PC-9 (cell line): ENCODE results near the gene MLX. TPM values are rescaled to one million over a fixed set of nuclear protein-coding genes. Genes with fewer than 3 reads are reported as not detected.

Experiments
- BruUV-seq: library from RNA; stranded (reverse); fragments of 400-500 nt; replicated peaks from 2 replicates; lab custom pipeline; 2021; lab: Mats Ljungman, UMichigan
- CTCF ChIA-PET: fragments of 300-600 bp; sonication (Branson Sonifier 250); formaldehyde crosslinking; loops from one replicate; lab custom pipeline; 2022; ENCODE audit warnings: antibody characterized with exemption; lab: Charles Lee
- POLR2A ChIA-PET: fragments of 300-600 bp; sonication (Branson Sonifier 250); formaldehyde crosslinking; loops from one replicate; lab custom pipeline; 2022; ENCODE audit warnings: antibody characterized with exemption; ENCODE audit not compliant: unreplicated experiment; lab: Charles Lee
- DNase-seq, 2 experiments: peaks; one replicate each; pipeline versions ENCODE4 v3.0.0 to v3.0.0-alpha.2; 2015 to 2022; ENCODE audit warnings: mixed read lengths in 1 of 2
- H2AFZ ChIP-seq: fragments of 200-600 bp; sonication (generic); 2 replicates; pipeline ENCODE4 v1.8.1; 2017; ENCODE audit warnings: antibody characterized with exemption
- H3F3A ChIP-seq: fragments of 200-600 bp; sonication (generic); 2 replicates; pipeline ENCODE4 v1.8.1; 2017; ENCODE audit warnings: antibody characterized with exemption, mild to moderate bottlenecking, low read depth; ENCODE audit not compliant: insufficient read depth
- H3K27ac ChIP-seq: fragments of 200-600 bp; sonication (generic); 2 replicates; pipeline ENCODE4 v1.6.1; 2016; ENCODE audit warnings: mixed run types
- H3K27me3 ChIP-seq: fragments of 200-600 bp; sonication (generic); 2 replicates; pipeline ENCODE4 v1.6.1; 2016; ENCODE audit warnings: low read depth, mixed run types; ENCODE audit not compliant: insufficient read depth
- H3K36me3 ChIP-seq: fragments of 200-600 bp; sonication (generic); 2 replicates; pipeline ENCODE4 v1.6.1; 2016; ENCODE audit warnings: low read depth, mixed run types
- H3K4me1 ChIP-seq: fragments of 200-600 bp; sonication (generic); replicated peaks from 2 replicates; pipeline ENCODE4 v1.6.1; 2016; ENCODE audit warnings: mixed run types; ENCODE audit not compliant: insufficient read depth
- H3K4me2 ChIP-seq: fragments of 200-600 bp; sonication (generic); 2 replicates; pipeline ENCODE4 v1.6.1; 2017; ENCODE audit warnings: mixed run types
- H3K4me3 ChIP-seq: fragments of 200-600 bp; sonication (generic); 2 replicates; pipeline ENCODE4 v1.6.1; 2016; ENCODE audit warnings: mixed run types
- H3K79me2 ChIP-seq: fragments of 200-600 bp; sonication (generic); 2 replicates; pipeline ENCODE4 v1.6.1; 2017; ENCODE audit warnings: low read depth, mixed run types
- H3K9me2 ChIP-seq: fragments of 200-600 bp; sonication (generic); 2 replicates; pipeline ENCODE4 v1.8.1; 2017; ENCODE audit warnings: mild to moderate bottlenecking; ENCODE audit not compliant: insufficient read depth
- H3K9me3 ChIP-seq: fragments of 200-600 bp; sonication (generic); 2 replicates; pipeline ENCODE4 v1.8.1; 2016; ENCODE audit warnings: low read depth; ENCODE audit not compliant: insufficient read depth
- H4K20me1 ChIP-seq: fragments of 200-600 bp; sonication (generic); 2 replicates; pipeline ENCODE4 v1.8.1; 2017; ENCODE audit not compliant: insufficient read depth
- EZH2 ChIP-seq: fragments of 200-600 bp; sonication (generic); IDR thresholded peaks from 2 replicates; pipeline ENCODE4 v1.8.0; 2017; ENCODE audit warnings: antibody characterized with exemption, low read depth
- intact Hi-C: fragments of 100-400 bp; cut with micrococcal nuclease; formaldehyde crosslinking; loops from one replicate; pipeline ENCODE4 v1.10.0; 2022; ENCODE audit not compliant: unreplicated experiment
- total RNA-seq: library from RNA; stranded (reverse); gene quantifications from 2 replicates; pipeline ENCODE4 v1.2.3, GENCODE V29; 2021
- TF ChIP-seq, protein P1 (sequence below): fragments of 200-600 bp; sonication (generic); conservative IDR thresholded peaks from 2 replicates; pipeline ENCODE4 v1.6.1; 2017; ENCODE audit warnings: mixed run types, antibody characterized with exemption, mild to moderate bottlenecking, moderate library complexity

MLX gene
- total RNA-seq, 1 experiment from 2014 or later = 26.0 TPM

DNA sequence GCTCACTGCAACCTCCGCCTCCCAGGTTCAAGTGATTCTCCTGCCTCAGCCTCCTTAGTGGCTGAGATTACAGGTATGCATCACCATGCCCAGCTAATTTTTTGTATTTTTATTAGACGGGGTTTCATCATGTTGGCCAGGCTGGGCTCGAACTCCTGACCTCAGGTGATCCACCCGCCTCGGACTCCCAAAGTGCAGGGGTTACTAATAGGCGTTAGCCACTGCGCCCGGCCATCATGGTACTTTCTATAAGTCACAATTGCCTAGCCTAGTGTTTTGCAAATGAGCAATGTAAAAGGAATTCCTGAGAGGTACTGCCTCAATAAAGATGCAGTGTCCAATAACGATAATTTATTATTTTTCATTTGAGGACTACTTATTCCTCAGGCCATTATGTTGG, 24.5 kb downstream of the MLX start:
- Histone ChIP-seq H3F3A (peaks cover 4% of the 10 kb centered on the region; the same call in 1 of the 2 replicates), H3K4me3 (no peak overlapping the region), H3K27ac (no peak overlapping the region), H2AFZ (no peak overlapping the region), H3K27me3 (no peaks in the 10 kb centered on the region), H3K4me1 (no peaks in the 10 kb centered on the region), H3K9me2 (no peaks in the 10 kb centered on the region), H3K9me3 (no peaks in the 10 kb centered on the region), H4K20me1 (no peaks in the 10 kb centered on the region), H3K79me2 (no peaks in the 10 kb centered on the region), H3K4me2 (no peak overlapping the region), H3K36me3 (peaks cover 10% of the 10 kb centered on the region; the same call in 1 of the 2 replicates)
- ChIA-PET POLR2A (no interaction called here), CTCF (interaction anchor here (0.5 kb wide), 1 partner anchor 177 kb away, joined by 3 read pairs; no protein-coding TSS in a partner anchor)
- no peak for DNase-seq
- BruUV-seq = no TSS peak
- TF ChIP-seq EZH2 = no peak
- TF ChIP-seq, protein P1, sequence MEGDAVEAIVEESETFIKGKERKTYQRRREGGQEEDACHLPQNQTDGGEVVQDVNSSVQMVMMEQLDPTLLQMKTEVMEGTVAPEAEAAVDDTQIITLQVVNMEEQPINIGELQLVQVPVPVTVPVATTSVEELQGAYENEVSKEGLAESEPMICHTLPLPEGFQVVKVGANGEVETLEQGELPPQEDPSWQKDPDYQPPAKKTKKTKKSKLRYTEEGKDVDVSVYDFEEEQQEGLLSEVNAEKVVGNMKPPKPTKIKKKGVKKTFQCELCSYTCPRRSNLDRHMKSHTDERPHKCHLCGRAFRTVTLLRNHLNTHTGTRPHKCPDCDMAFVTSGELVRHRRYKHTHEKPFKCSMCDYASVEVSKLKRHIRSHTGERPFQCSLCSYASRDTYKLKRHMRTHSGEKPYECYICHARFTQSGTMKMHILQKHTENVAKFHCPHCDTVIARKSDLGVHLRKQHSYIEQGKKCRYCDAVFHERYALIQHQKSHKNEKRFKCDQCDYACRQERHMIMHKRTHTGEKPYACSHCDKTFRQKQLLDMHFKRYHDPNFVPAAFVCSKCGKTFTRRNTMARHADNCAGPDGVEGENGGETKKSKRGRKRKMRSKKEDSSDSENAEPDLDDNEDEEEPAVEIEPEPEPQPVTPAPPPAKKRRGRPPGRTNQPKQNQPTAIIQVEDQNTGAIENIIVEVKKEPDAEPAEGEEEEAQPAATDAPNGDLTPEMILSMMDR = no peak
- intact Hi-C loops = no loop called here

GRCh38 chr17:42596386-42596785, 29.5 kb downstream of the MLX start:
- peaks cover 3% of the 10 kb centered on the region for H3F3A ChIP-seq
- no peaks in the 10 kb centered on the region for H3K27me3 ChIP-seq
- H3K27ac ChIP-seq = no peak overlapping the region
- H3K36me3 ChIP-seq = peaks cover 5% of the 10 kb centered on the region; the same call in 1 of the 2 replicates
- no peaks in the 10 kb centered on the region for H3K9me2 ChIP-seq
- H4K20me1 ChIP-seq = no peaks in the 10 kb centered on the region; the same call in 1 of the 2 replicates
- H3K4me3 ChIP-seq = no peak overlapping the region
- no peak for TF ChIP-seq EZH2
- TF ChIP-seq, protein P1 = no peak
- POLR2A ChIA-PET = no interaction called here
- CTCF ChIA-PET = no interaction called here
- H3K4me1 ChIP-seq = no peaks in the 10 kb centered on the region
- intact Hi-C loops = no loop called here
- H2AFZ ChIP-seq = no peak overlapping the region
- no peaks in the 10 kb centered on the region for H3K9me3 ChIP-seq
- BruUV-seq = no TSS peak
- H3K4me2 ChIP-seq = no peak overlapping the region
- H3K79me2 ChIP-seq = 0 out of 2 replicates have a peak, but pooled peaks cover 9% of the 10 kb centered on the region
- no peak for DNase-seq

DNA sequence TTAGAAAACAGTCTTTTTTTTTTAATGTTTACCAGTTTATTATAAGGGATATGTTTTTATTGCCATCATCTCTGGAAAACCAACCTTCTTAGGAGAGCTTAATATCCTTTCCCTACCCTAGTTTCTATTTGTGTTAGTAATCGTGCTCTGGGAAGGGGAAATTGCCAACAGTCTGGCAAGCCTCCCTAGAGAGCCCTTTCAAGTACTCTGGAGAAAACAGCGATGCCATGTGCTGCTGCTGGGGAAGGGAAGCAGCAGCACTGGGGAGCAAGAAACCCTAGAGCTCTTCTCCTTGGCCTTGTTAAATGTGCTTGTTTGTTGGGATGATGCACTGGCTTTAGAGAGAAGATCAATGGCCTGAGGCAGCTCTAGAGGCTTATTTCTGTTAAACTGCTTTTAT, 32.0 kb downstream of the MLX start:
- Histone ChIP-seq H3F3A (peaks cover 3% of the 10 kb centered on the region; the same call in 1 of the 2 replicates), H3K36me3 (peaks cover 5% of the 10 kb centered on the region; the same call in 1 of the 2 replicates), H4K20me1 (peaks cover 14% of the 10 kb centered on the region), H2AFZ (no peak overlapping the region), H3K9me2 (no peaks in the 10 kb centered on the region), H3K9me3 (no peaks in the 10 kb centered on the region), H3K4me2 (no peak overlapping the region), H3K4me1 (no peaks in the 10 kb centered on the region), H3K27me3 (no peaks in the 10 kb centered on the region), H3K79me2 (peaks cover 27% of the 10 kb centered on the region), H3K27ac (no peak overlapping the region), H3K4me3 (no peak overlapping the region)
- intact Hi-C loops = no loop called here
- DNase-seq = no peak
- ChIA-PET CTCF (interaction anchor here (0.6 kb wide), 1 partner anchor 29 kb away, joined by 3 read pairs; no protein-coding TSS in a partner anchor), POLR2A (interaction anchor here (0.7 kb wide), 1 partner anchor 62 kb away, joined by 7 read pairs; no protein-coding TSS in a partner anchor)
- no TSS peak for BruUV-seq
- TF ChIP-seq, protein P1 = no peak
- no peak for TF ChIP-seq EZH2
